Activated CD8-positive, alpha-beta T cell treated with anti-CD3 and anti-CD28 coated beads, Interleukin-2, amount 10 ng/mL, durations not matched to agents 7 days and 5 days (primary cell): ENCODE measurements around the gene IL6ST. TPM values are rescaled to one million over a fixed set of nuclear protein-coding genes. Genes with fewer than 3 reads are reported as not detected.
"Not testable (repeated sequence)": the region's sequence is repeated elsewhere in the genome, so short reads cannot be mapped to it uniquely, and the experiment has no call there.

Source experiments
- ATAC-seq: fragments of 150-1000 bp; cut with Tn5 transposase; one replicate; pipeline ENCODE4 v1.10.0; 2021; ENCODE audit warnings: moderate library complexity
- CTCF ChIA-PET: fragments of 350-600 bp; sonication (Branson Sonifier 250); formaldehyde crosslinking; loops from one replicate; lab custom pipeline; 2021; ENCODE audit warnings: antibody characterized with exemption; lab: Charles Lee
- POLR2A ChIA-PET: fragments of 350-600 bp; sonication (Branson Sonifier 250); formaldehyde crosslinking; loops from one replicate; lab custom pipeline; 2021; ENCODE audit warnings: antibody characterized with exemption; lab: Charles Lee
- DNase-seq: peaks from one replicate; pipeline ENCODE4 v3.0.0-alpha.2; 2020
- H3K27ac Mint-ChIP-seq: one replicate; pipeline ENCODE4 v1.8.0; 2021; ENCODE audit warnings: mild to moderate bottlenecking, mixed read lengths
- H3K27me3 Mint-ChIP-seq: one replicate; pipeline ENCODE4 v1.8.0; 2021; ENCODE audit warnings: low read depth, mixed read lengths
- H3K36me3 Mint-ChIP-seq: one replicate; pipeline ENCODE4 v1.8.0; 2021; ENCODE audit warnings: low read depth, mixed read lengths
- H3K4me1 Mint-ChIP-seq: one replicate; pipeline ENCODE4 v1.8.0; 2021; ENCODE audit warnings: low read depth, mixed read lengths
- H3K4me3 Mint-ChIP-seq: one replicate; pipeline ENCODE4 v1.8.0; 2021; ENCODE audit warnings: mild to moderate bottlenecking, mixed read lengths
- H3K9me3 Mint-ChIP-seq: one replicate; pipeline ENCODE4 v1.8.0; 2022; ENCODE audit warnings: mixed read lengths; ENCODE audit not compliant: insufficient read depth
- total RNA-seq, 2 experiments: library from RNA; stranded (reverse); gene quantifications; one replicate each; pipeline ENCODE4 v1.2.3, GENCODE V29; 2021

Gene IL6ST
- total RNA-seq: 10 to 100 TPM; 28.3 to 37.3 TPM

DNA sequence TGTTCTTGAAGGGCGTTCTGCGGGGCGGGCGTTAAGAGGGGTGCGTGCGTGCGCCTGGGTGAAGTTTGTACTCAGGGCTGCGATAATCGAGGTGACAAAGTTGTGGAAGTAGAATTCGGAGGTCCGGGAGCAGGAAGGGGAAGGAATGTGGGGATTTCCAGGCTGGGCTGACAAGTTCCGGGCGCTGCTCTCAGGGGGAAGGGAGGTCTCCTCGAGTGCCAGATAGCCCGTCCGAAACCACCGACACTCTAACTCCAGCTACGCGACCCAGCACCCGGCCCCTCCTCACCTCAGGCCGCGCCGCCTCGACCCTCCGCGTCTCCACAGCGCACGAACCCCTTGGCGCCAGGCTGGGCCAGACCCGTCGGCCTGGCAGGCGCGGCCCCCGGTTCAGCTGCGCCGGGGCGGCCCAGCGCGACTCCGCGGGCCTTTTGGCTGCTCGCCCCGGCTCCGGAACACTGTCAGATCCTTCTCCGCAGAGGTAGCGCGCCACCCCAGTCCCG, at the start of gene IL6ST:
IL6ST (minus strand) TSS at position 469 of the 503 bp plus-strand sequence. CDS start 18,685 bp downstream, outside the sequence.
- Mint-ChIP-seq H3K9me3 (no peaks in the 10 kb centered on the region), H3K27me3 (no peaks in the 10 kb centered on the region), H3K4me1 (peaks cover 61% of the 10 kb centered on the region), H3K27ac (peak within 1 kb of the TSS; percentile 95), H3K36me3 (peaks cover 18% of the 10 kb centered on the region), H3K4me3 (peak within 1 kb of the TSS; percentile 95)
- DNase-seq: peak; percentile 65
- peak; percentile 28 for ATAC-seq
- ChIA-PET CTCF (interaction anchor here (0.8 to 4.2 kb wide), 3 partner anchors 12 to 107 kb away, joined by 3 to 14 read pairs (median 4); no protein-coding TSS in a partner anchor), POLR2A (interaction anchor here (0.6 to 2.6 kb wide), 10 partner anchors 10 to 193 kb away, joined by 3 to 12 read pairs (median 4); no protein-coding TSS in a partner anchor)

DNA sequence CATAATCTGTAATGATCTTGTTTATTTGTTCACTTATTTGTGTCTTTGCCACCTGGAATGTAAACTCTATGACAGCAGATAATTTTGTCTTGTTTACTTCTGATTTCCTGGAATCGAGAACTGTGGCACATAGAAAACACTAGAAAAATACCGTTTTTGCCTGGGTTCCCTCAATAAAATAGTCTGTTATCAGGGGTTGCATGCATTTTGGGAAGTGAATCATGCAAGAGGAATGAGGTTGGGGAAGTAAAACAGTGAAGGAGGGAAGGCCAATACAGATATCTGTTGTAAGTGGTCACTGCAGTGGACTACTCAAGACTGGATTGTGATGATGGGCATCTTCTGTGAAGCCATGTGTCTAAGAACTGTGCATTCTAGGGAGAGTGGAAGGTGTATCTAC, 45.2 kb upstream of the IL6ST start:
- Mint-ChIP-seq H3K27ac (no peak overlapping the region), H3K9me3 (no peaks in the 10 kb centered on the region), H3K36me3 (peaks cover 2% of the 10 kb centered on the region), H3K4me3 (no peak overlapping the region), H3K4me1 (peaks cover 12% of the 10 kb centered on the region), H3K27me3 (peaks cover 2% of the 10 kb centered on the region)
- CTCF ChIA-PET: no interaction called here
- POLR2A ChIA-PET: no interaction called here
- DNase-seq (no peak), ATAC-seq (no peak)

DNA sequence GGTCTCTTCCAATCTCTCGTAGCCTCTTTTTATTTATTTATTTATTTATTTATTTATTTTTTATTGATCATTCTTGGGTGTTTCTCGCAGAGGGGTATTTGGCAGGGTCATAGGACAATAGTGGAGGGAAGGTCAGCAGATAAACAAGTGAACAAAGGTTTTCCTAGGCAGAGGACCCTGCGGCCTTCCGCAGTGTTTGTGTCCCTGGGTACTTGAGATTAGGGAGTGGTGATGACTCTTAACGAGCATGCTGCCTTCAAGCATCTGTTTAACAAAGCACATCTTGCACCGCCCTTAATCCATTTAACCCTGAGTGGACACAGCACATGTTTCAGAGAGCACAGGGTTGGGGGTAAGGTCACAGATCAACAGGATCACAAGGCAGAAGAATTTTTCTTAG, 43.4 kb upstream of the IL6ST start:
- H3K27me3 Mint-ChIP-seq, H3K9me3 Mint-ChIP-seq, H3K4me1 Mint-ChIP-seq, CTCF ChIA-PET, DNase-seq, POLR2A ChIA-PET, H3K27ac Mint-ChIP-seq, H3K36me3 Mint-ChIP-seq, H3K4me3 Mint-ChIP-seq, ATAC-seq: not testable (repeated sequence)

DNA sequence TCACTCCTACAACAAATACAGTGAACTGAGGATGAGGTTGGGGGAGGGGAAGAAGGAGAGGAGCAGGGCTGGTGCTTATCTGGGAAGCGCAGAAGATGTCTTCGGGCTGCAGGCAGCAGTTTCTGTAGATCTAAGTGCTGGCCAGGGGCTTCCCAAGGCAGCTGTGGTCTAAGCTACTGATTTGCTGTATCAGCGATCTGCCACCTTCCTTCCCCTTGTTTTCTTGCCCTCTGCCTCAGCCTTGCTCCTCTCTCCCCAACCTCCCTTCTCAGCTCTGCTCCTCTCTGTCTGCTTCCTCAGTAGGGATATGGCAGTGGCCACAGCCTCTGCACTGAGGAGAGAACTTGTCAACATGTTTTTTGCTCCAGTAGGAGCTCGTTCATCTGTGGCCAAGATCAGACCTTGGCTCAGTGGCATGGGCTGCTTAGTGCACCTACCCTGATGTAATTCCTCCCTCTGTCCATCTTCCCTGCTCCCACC, 42.8 kb upstream of the IL6ST start:
- Mint-ChIP-seq H3K4me3 (no peak overlapping the region), H3K36me3 (no peaks in the 10 kb centered on the region), H3K27ac (no peak overlapping the region), H3K27me3 (peaks cover 2% of the 10 kb centered on the region), H3K4me1 (peaks cover 3% of the 10 kb centered on the region), H3K9me3 (no peaks in the 10 kb centered on the region)
- POLR2A ChIA-PET: no interaction called here
- no peak for ATAC-seq
- DNase-seq: no peak
- CTCF ChIA-PET: interaction anchor here (0.6 kb wide), 1 partner anchor 59 kb away, joined by 3 read pairs; no protein-coding TSS in a partner anchor

DNA sequence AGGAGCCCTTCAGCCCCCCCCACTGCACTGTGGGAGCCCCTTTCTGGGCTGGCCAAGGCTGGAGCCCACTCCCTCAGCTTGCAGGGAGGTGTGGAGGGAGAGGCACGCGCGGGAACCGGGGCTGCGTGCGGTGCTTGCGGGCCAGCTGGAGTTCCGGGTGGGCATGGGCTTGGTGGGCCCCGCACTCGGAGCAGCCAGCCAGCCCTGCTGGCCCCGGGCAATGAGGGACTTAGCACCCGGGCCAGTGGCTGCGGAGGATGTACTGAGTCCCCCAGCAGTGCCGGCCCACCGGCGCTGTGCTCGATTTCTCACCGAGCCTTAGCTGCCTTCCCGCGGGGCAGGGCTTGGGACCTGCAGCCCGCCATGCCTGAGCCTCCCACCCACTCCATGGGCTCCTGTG, 40.6 kb upstream of the IL6ST start:
- H3K36me3 Mint-ChIP-seq, POLR2A ChIA-PET, H3K9me3 Mint-ChIP-seq, H3K4me1 Mint-ChIP-seq, ATAC-seq, H3K27ac Mint-ChIP-seq, H3K4me3 Mint-ChIP-seq, CTCF ChIA-PET, H3K27me3 Mint-ChIP-seq, DNase-seq: not testable (repeated sequence)

DNA sequence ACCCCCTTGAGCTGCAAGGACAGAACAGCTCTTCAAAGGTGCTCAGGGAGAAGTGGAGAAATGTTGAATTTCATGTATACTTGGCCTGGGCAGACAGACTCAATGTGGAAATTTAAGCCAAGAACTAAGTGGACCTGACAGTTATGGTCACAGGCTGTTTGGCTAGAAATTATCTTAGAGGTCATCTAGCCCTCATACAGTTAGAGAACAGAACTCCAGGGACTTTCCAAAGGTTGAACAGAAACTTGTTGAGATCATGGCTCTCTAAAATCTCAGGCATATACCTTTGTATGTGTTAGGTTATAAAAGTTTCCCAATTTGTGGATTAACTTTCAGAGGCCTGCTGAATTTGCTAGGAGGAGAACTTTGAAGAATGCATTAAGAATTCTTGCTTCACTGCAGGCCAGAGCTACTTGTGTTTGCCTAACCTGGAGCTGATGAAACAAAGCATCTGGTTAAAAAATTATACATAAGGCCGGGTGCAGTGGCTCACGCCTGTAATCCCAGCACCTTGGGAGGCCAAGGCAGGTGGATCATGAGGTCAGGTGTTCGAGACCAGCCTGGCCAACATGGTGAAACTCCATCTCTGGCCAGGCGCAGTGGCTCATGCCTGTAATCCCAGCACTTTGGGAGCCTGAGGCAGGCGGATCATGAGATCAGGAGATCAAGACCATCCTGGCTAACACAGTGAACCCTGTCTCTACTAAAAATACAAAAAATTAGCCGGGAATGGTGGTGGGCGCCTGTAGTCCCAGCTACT, 35.3 kb upstream of the IL6ST start:
- POLR2A ChIA-PET, H3K4me3 Mint-ChIP-seq, DNase-seq, H3K27me3 Mint-ChIP-seq, H3K27ac Mint-ChIP-seq, H3K9me3 Mint-ChIP-seq, H3K4me1 Mint-ChIP-seq, H3K36me3 Mint-ChIP-seq, CTCF ChIA-PET, ATAC-seq: not testable (repeated sequence)

DNA sequence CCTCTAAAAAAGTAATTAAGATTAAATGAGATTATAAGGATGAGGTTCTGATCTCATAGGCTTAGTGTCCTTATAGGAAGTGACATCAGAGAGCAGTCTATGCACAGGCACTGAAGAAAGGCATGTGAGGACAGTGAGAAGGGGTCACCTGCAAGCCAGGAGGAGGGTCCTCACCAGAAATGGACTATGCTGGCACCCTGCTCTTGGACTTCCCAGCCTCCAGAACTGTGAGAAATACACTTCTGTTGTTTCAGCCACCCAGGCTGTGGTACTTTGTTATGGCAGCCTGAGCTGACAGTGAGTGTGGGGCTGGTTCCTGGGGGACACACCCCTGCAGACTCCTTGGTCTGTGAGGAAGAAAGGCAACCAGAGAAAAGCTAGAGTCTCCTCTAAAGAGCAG, 34.7 kb upstream of the IL6ST start:
- DNase-seq (no peak), ATAC-seq (no peak)
- no peak overlapping the region for H3K4me3 Mint-ChIP-seq
- peaks cover 2% of the 10 kb centered on the region for H3K27me3 Mint-ChIP-seq
- H3K4me1 Mint-ChIP-seq: peaks cover 2% of the 10 kb centered on the region
- ChIA-PET CTCF (no interaction called here), POLR2A (no interaction called here)
- no peaks in the 10 kb centered on the region for H3K36me3 Mint-ChIP-seq
- no peak overlapping the region for H3K27ac Mint-ChIP-seq
- H3K9me3 Mint-ChIP-seq: no peaks in the 10 kb centered on the region

DNA sequence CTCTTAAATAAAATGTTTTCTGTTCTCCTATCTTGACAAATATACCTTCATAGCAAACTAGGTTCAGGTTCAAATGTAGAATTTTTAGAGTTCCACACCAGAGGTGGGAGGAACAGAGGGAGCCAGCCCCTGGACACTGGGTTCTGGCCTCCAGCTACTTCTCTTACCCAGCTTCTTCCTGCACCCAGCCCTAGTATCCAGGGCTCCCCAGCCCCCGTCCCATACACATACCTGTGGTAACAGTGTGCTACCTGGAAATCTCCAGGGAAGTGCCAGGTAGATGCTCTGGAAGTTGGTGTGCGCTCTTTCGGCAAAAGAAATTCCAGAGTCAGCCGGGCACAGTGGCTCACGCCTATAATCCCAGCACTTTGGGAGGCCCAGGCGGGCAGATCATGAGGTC, 33.9 kb upstream of the IL6ST start:
- Mint-ChIP-seq H3K4me1 (peaks cover 2% of the 10 kb centered on the region), H3K9me3 (no peaks in the 10 kb centered on the region), H3K36me3 (no peaks in the 10 kb centered on the region), H3K4me3 (no peak overlapping the region), H3K27ac (no peak overlapping the region), H3K27me3 (peaks cover 2% of the 10 kb centered on the region)
- ATAC-seq (no peak), DNase-seq (no peak)
- POLR2A ChIA-PET: no interaction called here
- CTCF ChIA-PET: no interaction called here

DNA sequence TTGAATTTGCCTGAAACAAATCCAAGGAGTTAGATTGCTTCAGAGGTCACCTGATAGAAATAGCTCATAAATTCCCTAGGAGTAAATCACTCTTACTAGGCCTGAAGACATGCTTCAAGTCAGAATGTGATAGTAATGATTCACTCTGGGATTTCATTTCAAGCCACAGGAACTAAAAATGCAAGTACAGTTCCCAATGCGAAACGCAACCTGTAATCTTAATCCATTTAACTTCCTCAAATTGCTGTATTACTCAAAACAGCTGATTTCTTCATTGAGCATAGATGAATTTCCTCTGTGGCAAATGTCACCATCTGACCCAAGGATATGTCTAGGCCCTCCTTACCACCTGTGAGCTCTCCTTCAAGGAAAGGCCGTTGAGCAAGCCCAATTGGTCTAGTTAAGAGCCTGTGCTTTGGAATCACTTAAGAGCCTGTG, 32.1 kb upstream of the IL6ST start:
- no peak for ATAC-seq
- Mint-ChIP-seq H3K27ac (no peak overlapping the region), H3K4me1 (peaks cover 2% of the 10 kb centered on the region), H3K9me3 (no peaks in the 10 kb centered on the region), H3K36me3 (no peaks in the 10 kb centered on the region), H3K4me3 (no peak overlapping the region), H3K27me3 (peaks cover 2% of the 10 kb centered on the region)
- POLR2A ChIA-PET: no interaction called here
- no peak for DNase-seq
- CTCF ChIA-PET: interaction anchor here (1.0 kb wide), 1 partner anchor 49 kb away, joined by 3 read pairs; no protein-coding TSS in a partner anchor

DNA sequence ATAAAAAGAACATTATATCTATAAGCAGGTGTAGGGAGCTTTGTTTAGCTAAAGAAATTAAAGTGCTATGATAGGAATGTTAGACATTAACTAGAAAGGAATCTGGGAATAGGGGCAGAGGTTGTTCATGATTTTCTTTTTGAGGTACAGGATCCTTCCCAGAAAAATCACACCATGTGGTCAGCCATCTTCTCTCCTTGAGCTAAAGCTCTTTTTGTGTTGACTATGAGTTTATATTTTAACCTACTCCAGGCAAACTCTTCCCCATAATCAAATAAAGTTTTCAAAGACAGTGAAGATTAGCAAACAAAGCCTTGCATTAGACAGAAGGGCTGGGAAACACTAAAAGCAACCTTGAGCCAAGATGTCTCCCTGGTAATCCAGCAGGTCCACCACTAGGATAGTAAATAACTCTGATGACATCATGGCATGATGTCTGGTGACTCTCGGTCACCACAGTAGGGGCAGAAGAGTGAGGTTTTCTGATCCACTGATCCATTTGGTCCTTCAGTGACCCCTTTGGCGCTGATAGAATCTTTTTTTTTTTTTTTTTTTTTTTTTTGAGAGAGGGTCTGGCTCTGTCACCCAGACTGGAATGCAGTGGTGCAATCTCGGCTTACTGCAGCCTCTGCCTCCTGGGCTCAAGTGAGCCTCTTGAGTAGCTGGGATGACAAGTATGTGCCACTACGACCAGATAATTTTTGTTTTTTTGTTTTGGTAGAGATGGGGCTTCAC, 30.6 kb upstream of the IL6ST start:
- Mint-ChIP-seq H3K27ac (no peak overlapping the region), H3K36me3 (no peaks in the 10 kb centered on the region), H3K4me1 (no peaks in the 10 kb centered on the region), H3K9me3 (no peaks in the 10 kb centered on the region), H3K4me3 (no peak overlapping the region), H3K27me3 (peaks cover 2% of the 10 kb centered on the region)
- DNase-seq (no peak), ATAC-seq (no peak)
- ChIA-PET CTCF (no interaction called here), POLR2A (no interaction called here)

DNA sequence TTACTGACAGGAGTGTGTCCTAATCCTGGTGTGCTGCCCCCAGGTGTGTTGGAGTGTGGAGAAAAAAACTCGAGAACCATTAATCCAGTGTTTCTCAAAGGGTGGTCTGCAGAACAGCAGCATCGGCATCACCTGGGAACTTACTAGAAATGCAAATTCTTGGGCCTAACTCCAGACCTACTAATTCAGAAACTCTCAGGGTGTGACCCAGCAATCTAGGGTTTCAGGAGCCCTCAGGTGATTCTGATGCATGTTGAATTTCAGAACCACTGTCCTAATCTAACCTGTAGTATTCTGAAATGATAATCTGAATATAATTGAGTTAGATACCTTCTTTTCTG, 30.0 kb upstream of the IL6ST start:
- POLR2A ChIA-PET: no interaction called here
- no peak overlapping the region for H3K27ac Mint-ChIP-seq
- DNase-seq (no peak), ATAC-seq (no peak)
- no peak overlapping the region for H3K4me3 Mint-ChIP-seq
- H3K27me3 Mint-ChIP-seq: peaks cover 2% of the 10 kb centered on the region
- CTCF ChIA-PET: no interaction called here
- no peaks in the 10 kb centered on the region for H3K9me3 Mint-ChIP-seq
- H3K36me3 Mint-ChIP-seq: no peaks in the 10 kb centered on the region
- H3K4me1 Mint-ChIP-seq: peaks cover 1% of the 10 kb centered on the region

DNA sequence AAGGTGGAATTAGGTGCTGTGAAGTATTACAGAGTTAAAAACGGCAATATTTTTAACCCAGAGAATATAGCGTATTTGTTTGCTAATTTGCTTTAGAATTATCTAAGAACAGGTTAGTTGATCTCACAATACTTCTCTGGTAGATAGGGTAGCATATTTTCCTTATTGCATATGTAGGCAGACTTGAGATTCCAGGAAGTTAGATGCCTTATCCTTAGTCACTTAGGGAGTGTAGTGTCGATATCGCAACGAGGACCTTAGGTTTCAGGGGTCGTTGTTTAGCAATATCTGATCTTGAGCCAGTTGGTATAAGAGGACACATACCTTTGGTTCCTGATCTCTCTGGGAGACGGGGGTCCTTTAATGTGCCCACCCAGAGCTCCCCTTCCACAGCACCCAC, 28.5 kb upstream of the IL6ST start:
- POLR2A ChIA-PET: interaction anchor here (0.6 kb wide), 1 partner anchor 125 kb away, joined by 3 read pairs; no protein-coding TSS in a partner anchor
- H3K27ac Mint-ChIP-seq: no peak overlapping the region
- H3K27me3 Mint-ChIP-seq: peaks cover 2% of the 10 kb centered on the region
- H3K4me3 Mint-ChIP-seq: no peak overlapping the region
- no peaks in the 10 kb centered on the region for H3K36me3 Mint-ChIP-seq
- CTCF ChIA-PET: interaction anchor here (0.6 kb wide), 1 partner anchor 998 kb away, joined by 5 read pairs; no protein-coding TSS in a partner anchor
- H3K9me3 Mint-ChIP-seq: no peaks in the 10 kb centered on the region
- ATAC-seq: no peak
- DNase-seq: no peak
- peaks cover 11% of the 10 kb centered on the region for H3K4me1 Mint-ChIP-seq
